GM18505 (cell line): Measurements from ENCODE around the gene USP24.
"Not testable (repeated sequence)": the region's sequence is repeated elsewhere in the genome, so short reads cannot be mapped to it uniquely, and the experiment has no call there.

Experiments
- ATAC-seq: cut with Tn5 transposase; IDR thresholded peaks from one replicate; pipeline ENCODE4 v1.9.1; 2021; ENCODE audit not compliant: unreplicated experiment
- POLR2A ChIP-seq: IDR thresholded peaks from 4 replicates; pipeline ENCODE4 v1.6.1; 2011; ENCODE audit warnings: borderline replicate concordance; ENCODE audit not compliant: insufficient read depth, insufficient read length; ENCODE audit errors: extremely low read depth

USP24 gene

DNA sequence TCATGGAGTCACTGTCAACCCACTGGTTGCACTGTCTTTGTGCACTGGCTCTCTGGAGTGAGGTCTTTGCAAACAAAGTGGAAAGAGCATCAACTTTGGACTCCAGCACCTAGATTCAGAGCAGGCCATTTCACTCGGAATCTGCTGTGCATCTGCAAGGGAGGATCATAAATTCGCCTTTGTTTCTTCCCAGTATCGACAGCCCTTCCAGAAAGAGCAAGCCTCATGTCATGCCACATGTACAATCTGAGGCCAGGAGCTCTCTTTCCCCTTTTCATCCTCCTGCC lies 176.7 kb downstream of the USP24 start:
- TF ChIP-seq POLR2A = no peak
- ATAC-seq = no peak

GRCh38 chr1:55037733-55038551 lies 177.2 kb downstream of the USP24 start:
- TF ChIP-seq POLR2A = no peak

GRCh38 chr1:55035904-55036303 lies 179.3 kb downstream of the USP24 start:
- TF ChIP-seq POLR2A = no peak
- ATAC-seq = no peak

More at GRCh38 chr1:55037733-55038551, 177.2 kb downstream of the USP24 start:
- no peak for ATAC-seq

DNA sequence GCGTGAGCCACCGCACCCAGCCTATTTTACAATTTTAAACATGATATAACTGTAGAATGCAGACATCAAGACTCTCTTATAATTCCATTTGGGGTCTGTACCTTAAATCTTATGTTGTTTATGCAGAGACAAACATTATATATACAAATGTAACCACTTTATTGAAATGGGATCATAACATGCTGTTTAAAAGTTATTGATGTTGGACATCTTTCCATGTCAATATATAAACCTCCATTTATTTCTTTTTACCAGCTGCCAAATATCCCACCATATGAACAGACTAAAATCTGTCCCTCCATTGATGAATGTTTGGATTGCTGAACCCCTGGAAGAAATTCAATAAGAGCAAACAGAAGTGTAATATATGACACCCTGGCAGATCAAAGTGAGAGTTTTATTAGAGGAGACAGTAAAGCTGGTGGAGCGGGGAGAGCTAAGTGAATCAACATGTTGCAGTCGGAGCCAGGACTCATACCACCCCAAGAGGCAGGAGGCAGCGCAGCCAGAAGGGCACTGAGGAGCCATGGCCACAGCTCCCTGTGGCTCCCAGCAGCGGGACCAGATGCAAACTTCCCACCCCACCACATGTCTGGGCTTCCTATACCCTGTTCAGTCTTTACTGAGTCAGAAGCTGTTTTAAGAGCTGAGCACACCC lies 180.6 kb downstream of the USP24 start:
- TF ChIP-seq POLR2A = no peak
- no peak for ATAC-seq

DNA sequence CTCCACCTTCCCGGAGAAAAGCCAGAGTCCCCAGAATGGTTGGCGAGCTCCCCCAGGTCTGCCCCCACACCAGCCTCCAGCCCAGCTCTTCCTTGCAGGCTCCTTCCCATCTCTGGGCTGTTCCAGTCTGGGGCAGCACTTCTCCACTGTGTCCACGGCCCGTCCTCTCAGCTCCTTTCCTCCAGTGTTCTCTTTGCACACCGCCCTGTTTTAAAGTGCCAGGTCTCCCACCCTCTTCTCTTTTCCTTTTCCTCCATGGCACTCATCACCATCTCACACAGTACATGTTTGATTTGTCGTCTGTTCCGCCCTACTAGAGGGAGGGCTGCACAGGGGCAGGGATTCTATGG lies 181.9 kb downstream of the USP24 start:
- no peak for ATAC-seq
- TF ChIP-seq POLR2A = no peak

- not testable (repeated sequence) for ATAC-seq
These were observed 184.1 kb downstream of the USP24 start for GRCh38 chr1:55031098-55031497.

- ATAC-seq = not testable (repeated sequence)
These were observed 188.5 kb downstream of the USP24 start for GRCh38 chr1:55026682-55027081.

- ATAC-seq = not testable (repeated sequence)
These were observed 191.0 kb downstream of the USP24 start for GRCh38 chr1:55024163-55024562.

DNA sequence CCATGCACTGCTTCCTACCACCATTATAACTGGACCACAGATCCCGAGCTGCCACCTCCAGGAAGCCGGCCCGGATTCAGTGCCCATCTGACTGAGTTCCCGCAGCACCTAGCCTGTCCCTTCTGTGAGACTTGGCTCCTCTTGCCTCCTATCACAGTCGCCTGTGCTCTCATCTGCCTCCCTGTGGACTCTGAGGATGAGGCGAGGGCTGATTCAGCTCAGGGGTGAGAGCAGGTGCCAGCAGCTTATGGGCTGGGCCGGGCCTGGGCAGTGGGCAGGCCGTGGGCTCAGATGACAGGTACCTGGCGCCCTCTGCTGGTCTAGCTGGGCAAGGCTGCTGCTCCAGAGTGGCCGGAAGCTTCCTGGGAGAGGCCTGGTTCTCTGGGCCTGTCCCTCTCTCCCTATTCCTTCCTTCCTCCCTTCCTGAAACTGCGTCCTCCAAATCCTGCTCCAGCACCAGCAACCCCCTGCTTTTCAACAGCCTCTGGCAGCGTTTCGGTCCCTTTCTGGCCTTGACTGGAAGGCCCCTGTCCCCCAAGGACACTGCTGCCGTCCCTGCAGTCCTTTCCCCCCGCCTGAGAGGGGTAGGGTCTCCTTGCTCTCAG lies 193.1 kb downstream of the USP24 start:
- no peak for TF ChIP-seq POLR2A
- ATAC-seq = peak; percentile 68

- TF ChIP-seq POLR2A = no peak
- ATAC-seq = no peak
These were observed 196.8 kb downstream of the USP24 start for GRCh38 chr1:55018395-55018794.
